Loucy (cell line): ENCODE measurements around the gene LTBP2.

Source experiments
- EZH2phosphoT487 ChIP-seq: fragments of 200-600 bp; IDR thresholded peaks from 2 replicates; pipeline ENCODE4 v1.6.1; 2018; ENCODE audit warnings: antibody characterized with exemption, mild to moderate bottlenecking, moderate library complexity, borderline replicate concordance
- TF ChIP-seq, protein P1 (sequence below): fragments of 200-600 bp; sonication (generic); conservative IDR thresholded peaks from 2 replicates; pipeline ENCODE4 v1.5.1; 2014; ENCODE audit warnings: mild to moderate bottlenecking, antibody characterized with exemption, low read length

DNA sequence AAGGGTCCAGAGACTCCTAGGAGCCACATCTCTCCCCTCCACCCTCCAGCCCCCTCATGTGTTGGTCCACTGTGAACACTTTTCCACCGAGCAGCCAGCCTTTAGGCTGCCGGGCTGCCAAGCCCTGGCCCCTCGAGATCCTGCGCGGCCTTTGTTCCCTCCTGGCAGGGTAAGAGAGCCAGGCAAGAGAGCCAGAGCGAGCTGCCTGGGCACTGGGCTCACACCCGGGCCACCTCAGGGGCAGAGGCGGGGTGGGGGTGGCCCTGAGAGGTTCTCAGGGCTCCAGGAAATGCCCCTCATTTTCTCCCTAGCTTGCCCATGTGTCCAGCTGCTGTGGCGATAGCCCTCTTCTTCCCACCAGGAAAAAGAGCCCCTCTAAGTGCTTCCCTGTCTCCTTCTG lies 44.8 kb downstream of the LTBP2 start:
- TF ChIP-seq, protein P1, sequence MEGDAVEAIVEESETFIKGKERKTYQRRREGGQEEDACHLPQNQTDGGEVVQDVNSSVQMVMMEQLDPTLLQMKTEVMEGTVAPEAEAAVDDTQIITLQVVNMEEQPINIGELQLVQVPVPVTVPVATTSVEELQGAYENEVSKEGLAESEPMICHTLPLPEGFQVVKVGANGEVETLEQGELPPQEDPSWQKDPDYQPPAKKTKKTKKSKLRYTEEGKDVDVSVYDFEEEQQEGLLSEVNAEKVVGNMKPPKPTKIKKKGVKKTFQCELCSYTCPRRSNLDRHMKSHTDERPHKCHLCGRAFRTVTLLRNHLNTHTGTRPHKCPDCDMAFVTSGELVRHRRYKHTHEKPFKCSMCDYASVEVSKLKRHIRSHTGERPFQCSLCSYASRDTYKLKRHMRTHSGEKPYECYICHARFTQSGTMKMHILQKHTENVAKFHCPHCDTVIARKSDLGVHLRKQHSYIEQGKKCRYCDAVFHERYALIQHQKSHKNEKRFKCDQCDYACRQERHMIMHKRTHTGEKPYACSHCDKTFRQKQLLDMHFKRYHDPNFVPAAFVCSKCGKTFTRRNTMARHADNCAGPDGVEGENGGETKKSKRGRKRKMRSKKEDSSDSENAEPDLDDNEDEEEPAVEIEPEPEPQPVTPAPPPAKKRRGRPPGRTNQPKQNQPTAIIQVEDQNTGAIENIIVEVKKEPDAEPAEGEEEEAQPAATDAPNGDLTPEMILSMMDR: no peak
- TF ChIP-seq EZH2phosphoT487: no peak
